OCI-LY7 (cell line): ENCODE measurements around the gene HS1BP3.

ENCODE experiments used
- CTCF ChIP-seq: fragments of 200-600 bp; sonication (generic); conservative IDR thresholded peaks from 2 replicates; pipeline ENCODE4 v1.5.1; 2014; ENCODE audit warnings: mild to moderate bottlenecking, antibody characterized with exemption, low read length, moderate library complexity, mixed read lengths
- EZH2phosphoT487 ChIP-seq: fragments of 200-600 bp; sonication (generic); IDR thresholded peaks from 2 replicates; pipeline ENCODE4 v1.6.1; 2018; ENCODE audit warnings: low read depth, borderline replicate concordance, mild to moderate bottlenecking, mixed run types, antibody characterized with exemption, low read length, moderate library complexity, mixed read lengths

- TF ChIP-seq CTCF: no peak
- no peak for TF ChIP-seq EZH2phosphoT487
These were observed 33.8 kb downstream of the HS1BP3 start for GRCh38 chr2:20617081-20617575.
